Middle frontal gyrus (tissue), 1 donor: ENCODE results near the gene GNAZ.

Source experiments
- DNase-seq: peaks from one replicate; pipeline ENCODE4 v3.0.0-alpha.2; 2015; ENCODE audit warnings: low spot score; ENCODE audit errors: extremely low spot score

The GNAZ gene

GRCh38 chr22:23118647-23119493, 48.6 kb downstream of the GNAZ start:
- no peak for DNase-seq

GRCh38 chr22:23119494-23120414, 49.4 kb downstream of the GNAZ start:
- no peak for DNase-seq

GRCh38 chr22:23120415-23120899, 50.1 kb downstream of the GNAZ start:
- DNase-seq: no peak

- DNase-seq: no peak
Observed at GRCh38 chr22:23121000-23121421, 50.7 kb downstream of the GNAZ start.

- DNase-seq: no peak
Observed at GRCh38 chr22:23121424-23121823, 51.1 kb downstream of the GNAZ start.

- DNase-seq: no peak
Observed at GRCh38 chr22:23122216-23122957, 52.1 kb downstream of the GNAZ start.

GRCh38 chr22:23122992-23123803, 52.9 kb downstream of the GNAZ start:
- DNase-seq: peak; percentile 24

GRCh38 chr22:23123804-23124254, 53.5 kb downstream of the GNAZ start:
- DNase-seq: no peak

GRCh38 chr22:23124611-23125511, 54.5 kb downstream of the GNAZ start:
- DNase-seq: no peak

GRCh38 chr22:23125512-23126103, 55.3 kb downstream of the GNAZ start:
- no peak for DNase-seq

- no peak for DNase-seq
Observed at GRCh38 chr22:23126165-23127054, 56.1 kb downstream of the GNAZ start.

- DNase-seq: no peak
Observed at GRCh38 chr22:23127055-23127756, 56.9 kb downstream of the GNAZ start.

GRCh38 chr22:23127788-23128187, 57.5 kb downstream of the GNAZ start:
- DNase-seq: no peak

- peak; percentile 83 for DNase-seq
Observed at GRCh38 chr22:23128269-23129108, 58.2 kb downstream of the GNAZ start.

- no peak for DNase-seq
Observed at GRCh38 chr22:23129149-23129548, 58.8 kb downstream of the GNAZ start.

- DNase-seq: no peak
Observed at GRCh38 chr22:23130697-23131096, 60.4 kb downstream of the GNAZ start.
